ENCODE data around the gene B3GAT1.

Gene B3GAT1

GRCh38 chr11:134382830-134383229 is 29.2 kb downstream of the B3GAT1 start:
- Histone ChIP-seq H3K36me3 (no peaks in the 10 kb centered on the region), H3K27ac (no peak overlapping the region), H3K4me3 (ENCODE audit: low read depth in 1 of 2, low read length in 1 of 2) (no peak overlapping the region), H3K4me1 (ENCODE audit: control insufficient read depth in 1 of 2, insufficient read depth in 1 of 2, low read depth in 1 of 2, low read length in 1 of 2) (no peaks in the 10 kb centered on the region), H3K9me3 (no peaks in the 10 kb centered on the region), H3K27me3 (peaks cover 19% of the 10 kb centered on the region)
- TF ChIP-seq CTCF (IDR thresholded peaks at IDR 0.05), result no peak

DNA sequence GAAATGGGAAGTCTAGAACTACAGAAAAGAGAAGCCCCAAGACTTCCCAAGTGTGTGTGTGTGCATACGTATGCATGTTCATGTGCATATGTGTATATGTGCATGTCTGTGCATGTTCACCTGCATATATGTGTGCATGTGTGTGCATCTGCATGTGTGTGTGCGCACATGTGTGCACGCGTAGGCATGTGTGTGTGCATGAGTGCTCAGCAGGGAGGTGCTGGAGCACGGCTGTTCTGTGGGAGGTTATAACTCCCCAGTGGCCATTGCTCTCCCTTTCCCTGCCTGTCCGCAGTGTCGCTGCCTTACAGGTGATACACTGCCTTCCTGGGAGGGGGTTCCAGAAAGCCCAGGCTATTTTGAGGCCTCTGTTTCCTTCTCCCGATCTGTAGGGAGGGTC is 29.8 kb downstream of the B3GAT1 start:
- no peak overlapping the region for H3K4me3 ChIP-seq (ENCODE audit: low read depth in 1 of 2, low read length in 1 of 2)
- no peaks in the 10 kb centered on the region for H3K36me3 ChIP-seq
- no peak overlapping the region for H3K27ac ChIP-seq
- H3K27me3 ChIP-seq, result peaks cover 18% of the 10 kb centered on the region
- no peaks in the 10 kb centered on the region for H3K4me1 ChIP-seq (ENCODE audit: control insufficient read depth in 1 of 2, insufficient read depth in 1 of 2, low read depth in 1 of 2, low read length in 1 of 2)
- TF ChIP-seq CTCF (IDR thresholded peaks at IDR 0.05), result no peak
- no peaks in the 10 kb centered on the region for H3K9me3 ChIP-seq

- Histone ChIP-seq H3K27ac (no peak overlapping the region), H3K4me3 (ENCODE audit: low read depth in 1 of 2, low read length in 1 of 2) (no peak overlapping the region), H3K4me1 (ENCODE audit: control insufficient read depth in 1 of 2, insufficient read depth in 1 of 2, low read depth in 1 of 2, low read length in 1 of 2) (no peaks in the 10 kb centered on the region), H3K9me3 (no peaks in the 10 kb centered on the region), H3K27me3 (peaks cover 3% of the 10 kb centered on the region), H3K36me3 (no peaks in the 10 kb centered on the region)
- no peak for TF ChIP-seq CTCF (IDR thresholded peaks at IDR 0.05)
These were observed 31.3 kb downstream of the B3GAT1 start for GRCh38 chr11:134380785-134381184.

GRCh38 chr11:134380229-134380628 is 31.8 kb downstream of the B3GAT1 start:
- Histone ChIP-seq H3K36me3 (no peaks in the 10 kb centered on the region), H3K27ac (no peak overlapping the region), H3K4me1 (ENCODE audit: control insufficient read depth in 1 of 2, insufficient read depth in 1 of 2, low read depth in 1 of 2, low read length in 1 of 2) (no peaks in the 10 kb centered on the region), H3K9me3 (no peaks in the 10 kb centered on the region), H3K4me3 (ENCODE audit: low read depth in 1 of 2, low read length in 1 of 2) (no peak overlapping the region), H3K27me3 (no peaks in the 10 kb centered on the region)
- TF ChIP-seq CTCF (IDR thresholded peaks at IDR 0.05), result no peak

GRCh38 chr11:134379241-134379640 is 32.8 kb downstream of the B3GAT1 start:
- H3K4me1 ChIP-seq (ENCODE audit: control insufficient read depth in 1 of 2, insufficient read depth in 1 of 2, low read depth in 1 of 2, low read length in 1 of 2), result no peaks in the 10 kb centered on the region
- no peaks in the 10 kb centered on the region for H3K9me3 ChIP-seq
- no peak overlapping the region for H3K27ac ChIP-seq
- no peaks in the 10 kb centered on the region for H3K36me3 ChIP-seq
- no peak overlapping the region for H3K4me3 ChIP-seq (ENCODE audit: low read depth in 1 of 2, low read length in 1 of 2)
- H3K27me3 ChIP-seq, result no peaks in the 10 kb centered on the region
- no peak for TF ChIP-seq CTCF (IDR thresholded peaks at IDR 0.05)

GRCh38 chr11:134377876-134378275 is 34.2 kb downstream of the B3GAT1 start:
- no peak for TF ChIP-seq CTCF (IDR thresholded peaks at IDR 0.05)

More at GRCh38 chr11:134377876-134378275, 34.2 kb downstream of the B3GAT1 start:
- no peaks in the 10 kb centered on the region for H3K27me3 ChIP-seq
- no peaks in the 10 kb centered on the region for H3K4me1 ChIP-seq (ENCODE audit: control insufficient read depth in 1 of 2, insufficient read depth in 1 of 2, low read depth in 1 of 2, low read length in 1 of 2)
- H3K4me3 ChIP-seq (ENCODE audit: low read depth in 1 of 2, low read length in 1 of 2), result no peak overlapping the region
- H3K36me3 ChIP-seq, result no peaks in the 10 kb centered on the region
- H3K9me3 ChIP-seq, result no peaks in the 10 kb centered on the region
- no peak overlapping the region for H3K27ac ChIP-seq
